Heart right ventricle (tissue), 16 donors: Measurements from ENCODE around the gene TET2. TPM values are rescaled to one million over a fixed set of nuclear protein-coding genes. Genes with fewer than 3 reads are reported as not detected.

Experiments used
- ATAC-seq, 8 donors: fragments of 200-7000 bp; cut with Tn5 transposase; one replicate each; pipeline ENCODE4 v1.9.1; 2020; ENCODE audit warnings: mild to moderate bottlenecking in 8 of 8, moderate library complexity in 8 of 8, moderate number of reproducible peaks in 1 of 8
- DNase-seq, 2 donors: peaks; one replicate each; pipeline ENCODE4 v3.0.0-alpha.2; 2020
- H3K27ac ChIP-seq, 10 donors: fragments of 200-600 bp; sonication (generic) in 2 of 10; one replicate each; pipeline versions ENCODE4 v1.5.0 to v1.8.0; 2020 to 2022; ENCODE audit warnings: mild to moderate bottlenecking in 3 of 10
- H3K27me3 ChIP-seq, 7 donors: fragments of 200-600 bp; one replicate each; pipeline ENCODE4 v1.8.0; 2021 to 2022; ENCODE audit warnings: mild to moderate bottlenecking in 2 of 7
- H3K36me3 ChIP-seq, 9 donors: fragments of 200-600 bp; sonication (generic) in 1 of 9; one replicate each; pipeline versions ENCODE4 v1.5.0 to v1.8.0; 2020 to 2022; ENCODE audit warnings: mild to moderate bottlenecking in 2 of 9
- H3K4me1 ChIP-seq, 9 donors: fragments of 200-600 bp; sonication (generic) in 1 of 9; one replicate each; pipeline versions ENCODE4 v1.5.0 to v1.8.0; 2020 to 2022; ENCODE audit warnings: mild to moderate bottlenecking in 4 of 9
- H3K4me3 ChIP-seq, 10 donors: fragments of 200-600 bp; sonication (generic) in 2 of 10; one replicate each; pipeline versions ENCODE4 v1.5.0 to v1.8.0; 2020 to 2022; ENCODE audit warnings: mild to moderate bottlenecking in 7 of 10, moderate library complexity in 2 of 10
- H3K9me3 ChIP-seq, 11 donors: fragments of 200-600 bp in 10 of 11; sonication (generic) in 2 of 11; one replicate each; pipeline versions ENCODE4 v1.5.0 to v1.8.0; 2013 to 2022; ENCODE audit warnings: mild to moderate bottlenecking in 2 of 11, control low read depth in 1 of 11, moderate library complexity in 1 of 11
- WGBS, 2 donors: extraction: QIAGEN DNeasy Blood & Tissue Kit; methylation state at CpG; one replicate each; pipeline ENCODE4 v1.1.7; 2013; ENCODE audit warnings: inconsistent platforms in 1 of 2; 5-methylcytosine and 5-hydroxymethylcytosine counted together
- intact Hi-C, 10 donors: fragments of 100-400 bp; cut with DNase I; formaldehyde crosslinking; loops; one replicate each; pipeline versions ENCODE4 v1.11.1 to v1.14.2; 2022
- polyA plus RNA-seq, 2 donors: library from polyadenylated mRNA; stranded (reverse); fragments of 200-250 nt; gene quantifications; one replicate each; pipeline ENCODE4 v1.2.3, GENCODE V29; 2013
- total RNA-seq, 10 donors: library from RNA; stranded (reverse); fragmentation: NEBNext Ultra II Directional in 3 of 10; extraction: Animal tissue kit (Norgen Biotek cat#: 25700) in 3 of 10; gene quantifications; one replicate each; pipeline versions ENCODE4 v1.2.1 to v1.2.4, GENCODE V29; 2021 to 2023
- TF ChIP-seq, protein P1 (sequence below), 9 donors: fragments of 200-600 bp; sonication (generic) in 2 of 9; IDR thresholded peaks; one replicate each; pipeline versions ENCODE4 v1.5.0 to v1.8.0; 2021 to 2022; ENCODE audit warnings: antibody characterized with exemption in 9 of 9, mild to moderate bottlenecking in 5 of 9, moderate library complexity in 1 of 9
- donor health status: Arrhythmogenic right ventricular cardiomyopathy.
- donor health status: ischemic (EF 13 %, LVEDD 7.1; RV severe dilation, severe dysfunction).
- donor health status: healthy with polysubstance abuse.
- donor health status: DM: no; HTN: yes; CAD: no.
- donor health status: DM: no; HTN: no; CAD: no.
- donor health status: ischemic (EF 25% LVEDD 6.9; RV normal size, moderate dysfunction).
- donor health status: ischemic (EF 25% LVEDD 5.7; RV mildly dilated, moderate dysfunction).
- donor health status: healthy.
- donor health status: DM: yes; HTN: yes; CAD: no.
- donor health status: Ischemic cardiomyopathy.
- donor health status: ischemic (EF 35%, LVEDD 5.7; RV mildly dilated, moderate dysfunction).
- donor health status: nonischemic (EF 11% LVEDD 7.7; RV severe dilation, severe dysfunction).
- donor health status: DM: yes; HTN: yes; CAD: no.
- donor health status: PGD.
- donor health status: ischemic (EF 29% LVEDD 5.4; RV normal size, mild dysfunction).
- donor health status: nonischemic (EF 23%, LVEDD 6.1; RV moderate dilation, normal function).

Gene TET2
- total and polyA plus RNA-seq, 12 donors: 1.4 to 20.6 (median 16.8) TPM

DNA sequence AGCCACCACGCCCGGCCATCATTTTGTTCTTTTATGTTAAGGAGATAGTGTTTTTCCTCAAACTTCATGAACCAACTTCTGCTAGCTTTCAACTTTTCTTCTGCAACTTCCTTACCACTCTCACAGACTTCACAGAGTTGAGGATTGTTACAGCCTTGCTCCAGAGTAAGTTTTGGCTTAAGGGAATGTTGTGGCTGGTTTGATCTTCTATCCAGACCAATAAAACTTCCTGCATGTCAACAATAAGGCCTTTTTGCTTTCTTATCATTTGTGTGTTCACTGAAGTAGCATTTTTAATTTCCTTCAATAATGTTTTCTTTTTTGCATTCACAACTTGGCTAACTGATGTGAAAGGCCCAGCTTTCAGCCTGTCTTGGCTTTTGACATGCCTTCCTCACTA, 12.7 kb upstream of the TET2 start:
- no peak overlapping the region for H3K4me3 ChIP-seq
- TF ChIP-seq, protein P1, sequence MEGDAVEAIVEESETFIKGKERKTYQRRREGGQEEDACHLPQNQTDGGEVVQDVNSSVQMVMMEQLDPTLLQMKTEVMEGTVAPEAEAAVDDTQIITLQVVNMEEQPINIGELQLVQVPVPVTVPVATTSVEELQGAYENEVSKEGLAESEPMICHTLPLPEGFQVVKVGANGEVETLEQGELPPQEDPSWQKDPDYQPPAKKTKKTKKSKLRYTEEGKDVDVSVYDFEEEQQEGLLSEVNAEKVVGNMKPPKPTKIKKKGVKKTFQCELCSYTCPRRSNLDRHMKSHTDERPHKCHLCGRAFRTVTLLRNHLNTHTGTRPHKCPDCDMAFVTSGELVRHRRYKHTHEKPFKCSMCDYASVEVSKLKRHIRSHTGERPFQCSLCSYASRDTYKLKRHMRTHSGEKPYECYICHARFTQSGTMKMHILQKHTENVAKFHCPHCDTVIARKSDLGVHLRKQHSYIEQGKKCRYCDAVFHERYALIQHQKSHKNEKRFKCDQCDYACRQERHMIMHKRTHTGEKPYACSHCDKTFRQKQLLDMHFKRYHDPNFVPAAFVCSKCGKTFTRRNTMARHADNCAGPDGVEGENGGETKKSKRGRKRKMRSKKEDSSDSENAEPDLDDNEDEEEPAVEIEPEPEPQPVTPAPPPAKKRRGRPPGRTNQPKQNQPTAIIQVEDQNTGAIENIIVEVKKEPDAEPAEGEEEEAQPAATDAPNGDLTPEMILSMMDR (IDR thresholded peaks at IDR 0.05): no peak
- H3K27me3 ChIP-seq: no peaks in the 10 kb centered on the region
- intact Hi-C loops: loop anchor here in 1 of 10 donors (10.0 kb wide), 1 partner anchor 221 kb away; no protein-coding TSS in a partner anchor
- peaks cover 0 to 44% (median 0%) of the 10 kb centered on the region in 9 donors for H3K4me1 ChIP-seq
- H3K36me3 ChIP-seq: no peaks in the 10 kb centered on the region
- ATAC-seq: no peak
- WGBS, 2 donors: 93 to 98% methylated on average over 2 of the region's 2 CpGs
- H3K27ac ChIP-seq: no peak overlapping the region
- DNase-seq: no peak
- no peaks in the 10 kb centered on the region for H3K9me3 ChIP-seq

DNA sequence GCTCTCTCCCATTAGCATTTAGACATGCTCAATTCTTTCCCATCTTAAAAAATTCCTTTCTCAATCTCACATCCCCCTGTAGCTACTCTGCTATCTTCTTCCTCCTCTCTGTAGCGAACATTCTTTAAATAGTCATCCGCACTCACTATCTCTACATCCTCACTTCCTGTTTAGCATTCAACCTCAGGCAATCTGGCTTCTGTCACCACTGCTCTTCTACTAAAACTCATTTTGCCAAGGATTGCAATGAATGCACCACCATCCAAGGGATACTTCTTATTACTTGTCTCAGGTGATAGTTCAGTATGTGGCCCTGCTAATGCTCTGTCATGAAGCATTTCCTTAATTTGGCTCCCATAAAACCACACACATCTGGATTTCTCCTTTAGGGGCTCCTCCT, 10.9 kb upstream of the TET2 start:
- no peak for DNase-seq
- Histone ChIP-seq H3K36me3 (no peaks in the 10 kb centered on the region), H3K4me1 (peaks cover 0 to 27% (median 0%) of the 10 kb centered on the region in 9 donors), H3K27ac (no peak overlapping the region), H3K4me3 (no peak overlapping the region), H3K9me3 (no peaks in the 10 kb centered on the region), H3K27me3 (no peaks in the 10 kb centered on the region)
- TF ChIP-seq, protein P1 (IDR thresholded peaks at IDR 0.05): no peak
- intact Hi-C loops: loop anchor here in 1 of 10 donors (10.0 kb wide), 1 partner anchor 219 kb away; no protein-coding TSS in a partner anchor
- WGBS, 2 donors: 21 to 26% methylated on average over 2 of the region's 2 CpGs
- ATAC-seq: no peak

DNA sequence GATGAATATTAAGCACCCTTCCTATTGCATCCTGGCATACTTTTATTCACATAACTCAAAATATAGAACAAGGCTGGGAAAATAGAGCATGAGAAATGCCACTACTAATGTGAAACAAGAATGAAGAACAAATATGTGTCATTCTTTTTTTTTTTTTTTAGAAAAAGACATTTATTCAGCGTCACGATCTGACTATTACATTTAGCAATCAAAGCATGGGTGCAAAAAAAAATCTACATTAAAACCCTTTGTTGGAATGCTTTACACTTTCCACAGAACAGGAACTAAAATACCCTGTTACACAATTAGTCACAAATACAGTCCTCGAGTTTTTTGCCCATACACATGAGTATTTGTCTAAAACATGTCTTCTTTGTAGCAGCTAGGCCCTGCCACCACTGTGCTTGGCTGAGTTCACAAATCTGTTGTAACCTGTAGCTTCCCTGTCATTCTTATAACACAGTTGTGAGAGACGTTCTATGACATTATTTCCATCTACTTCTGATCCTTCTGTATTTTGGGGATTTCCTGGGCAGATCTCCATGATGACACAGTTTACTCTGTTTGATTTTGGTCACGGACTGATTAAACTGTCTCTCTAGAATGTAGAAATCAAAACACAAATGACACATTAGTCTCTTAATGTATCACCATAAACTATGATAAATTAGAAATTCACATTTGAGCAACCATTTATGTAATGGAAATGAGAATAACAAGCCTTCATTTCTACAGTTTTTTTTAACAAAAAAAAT, 9.4 kb upstream of the TET2 start:
- H3K4me3 ChIP-seq: no peak overlapping the region
- TF ChIP-seq, protein P1 (IDR thresholded peaks at IDR 0.05): no peak
- peaks cover 0 to 19% (median 0%) of the 10 kb centered on the region in 9 donors for H3K4me1 ChIP-seq
- DNase-seq (no peak), ATAC-seq (no peak)
- no peaks in the 10 kb centered on the region for H3K36me3 ChIP-seq
- no peaks in the 10 kb centered on the region for H3K27me3 ChIP-seq
- WGBS, 2 donors: 85 to 89% methylated on average over 5 of the region's 5 CpGs
- peak overlapping the region in 1 of 10 donors; percentile 45 for H3K27ac ChIP-seq
- no peaks in the 10 kb centered on the region for H3K9me3 ChIP-seq
- intact Hi-C loops: loop anchor here in 1 of 10 donors (10.0 kb wide), 1 partner anchor 218 kb away; no protein-coding TSS in a partner anchor

DNA sequence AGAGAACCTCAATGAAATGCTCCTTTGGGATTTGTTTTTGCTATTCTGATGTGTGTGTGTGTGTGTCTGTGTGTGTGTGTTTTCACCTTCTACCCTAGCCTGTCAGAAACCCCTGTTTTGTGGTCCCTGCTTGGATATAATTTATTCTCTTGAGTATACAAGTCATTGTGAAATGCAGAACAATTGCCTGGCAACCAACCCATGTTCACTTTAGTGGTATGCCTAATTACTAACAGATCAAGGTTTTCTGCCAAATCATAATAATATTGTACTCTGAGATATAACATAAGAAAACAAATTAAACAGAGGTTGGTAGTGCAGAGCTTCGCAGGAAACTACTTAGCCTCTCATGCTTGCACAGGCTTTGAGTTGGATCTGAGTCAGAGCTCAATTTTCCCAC, 7.0 kb upstream of the TET2 start:
- WGBS, 2 donors: 84 to 89% methylated on average over 1 of the region's 1 CpG

More for the DNA sequence above, 7.0 kb upstream of the TET2 start:
- intact Hi-C loops: loop anchor here in 8 of 10 donors (2.0 to 10.0 kb wide), 11 partner anchors 105 to 578 kb away; partner anchors contain the start of genes GSTCD (in 2 of the 8), INTS12 (in 2 of the 8) and PPA2 (in 1 of the 8)
- H3K36me3 ChIP-seq: no peaks in the 10 kb centered on the region
- H3K9me3 ChIP-seq: no peaks in the 10 kb centered on the region
- no peak for DNase-seq
- H3K4me3 ChIP-seq: no peak overlapping the region
- H3K27ac ChIP-seq: no peak overlapping the region
- TF ChIP-seq, protein P1 (IDR thresholded peaks at IDR 0.05): no peak
- H3K4me1 ChIP-seq: peaks cover 0 to 27% (median 0%) of the 10 kb centered on the region in 9 donors
- no peak for ATAC-seq
- H3K27me3 ChIP-seq: no peaks in the 10 kb centered on the region
